HepG2 (cell line): ENCODE results near the gene IST1. TPM values are rescaled to one million over a fixed set of nuclear protein-coding genes. Genes with fewer than 3 reads are reported as not detected.

Source experiments
- ATF4 ChIP-seq, 2 experiments: fragments of 450-650 bp in 1 of 2; sonication (generic) in 1 of 2; formaldehyde crosslinking; IDR thresholded peaks; 2 replicates each; pipeline versions ENCODE4 v1.5.0 to v1.8.0; 2020 to 2022; ENCODE audit warnings: mild to moderate bottlenecking in 1 of 2, missing genetic modification reagents in 1 of 2
- E2F2 ChIP-seq: sonication (generic); formaldehyde crosslinking; IDR thresholded peaks from 2 replicates; pipeline ENCODE4 v1.4.0; 2020; ENCODE audit warnings: missing genetic modification reagents, borderline replicate concordance
- EZH2 ChIP-seq: conservative IDR thresholded peaks from 2 replicates; pipeline ENCODE4 v1.6.1; 2012; ENCODE audit warnings: mild to moderate bottlenecking, low read depth, low read length, moderate library complexity
- HMGXB3 ChIP-seq: sonication (generic); formaldehyde crosslinking; IDR thresholded peaks from 2 replicates; pipeline ENCODE4 v1.4.0; 2020; ENCODE audit warnings: missing genetic modification reagents, borderline replicate concordance
- HNF1B ChIP-seq: sonication (generic); formaldehyde crosslinking; IDR thresholded peaks from 2 replicates; pipeline ENCODE4 v1.5.1; 2020; ENCODE audit warnings: mild to moderate bottlenecking, moderate library complexity, missing genetic modification reagents
- LRRFIP1 ChIP-seq: sonication (generic); formaldehyde crosslinking; conservative IDR thresholded peaks from 2 replicates; pipeline ENCODE4 v1.4.0; 2020; ENCODE audit warnings: missing genetic modification reagents
- NR1H2 ChIP-seq: sonication (generic); formaldehyde crosslinking; IDR thresholded peaks from 2 replicates; pipeline ENCODE4 v1.8.1; 2022; ENCODE audit warnings: low read depth, missing genetic modification reagents, borderline replicate concordance
- NR2C2 ChIP-seq: sonication (generic); formaldehyde crosslinking; IDR thresholded peaks from 2 replicates; pipeline ENCODE4 v1.4.0; 2020; ENCODE audit warnings: missing genetic modification reagents, mild to moderate bottlenecking, moderate library complexity, borderline replicate concordance
- PBX2 ChIP-seq: IDR thresholded peaks from 2 replicates; pipeline ENCODE4 v1.6.1; 2016; ENCODE audit warnings: control low read depth
- POLR2A ChIP-seq, 2 experiments: IDR thresholded peaks; 2 replicates each; pipeline ENCODE4 v1.6.1; 2011; ENCODE audit warnings: low read depth in 2 of 2, low read length in 2 of 2, mild to moderate bottlenecking in 1 of 2, moderate library complexity in 1 of 2; ENCODE audit not compliant: insufficient read depth in 1 of 2
- RFX3 ChIP-seq: IDR thresholded peaks from 2 replicates; pipeline ENCODE4 v1.6.1; 2016; ENCODE audit warnings: missing biosample characterization, missing genetic modification reagents
- SATB2 ChIP-seq: sonication (generic); formaldehyde crosslinking; IDR thresholded peaks from 2 replicates; pipeline ENCODE4 v1.5.0; 2020; ENCODE audit warnings: missing genetic modification reagents
- ZIK1 ChIP-seq: sonication (generic); formaldehyde crosslinking; IDR thresholded peaks from 2 replicates; pipeline ENCODE4 v1.5.0; 2020; ENCODE audit warnings: mild to moderate bottlenecking, low read depth, missing genetic modification reagents, borderline replicate concordance
- ZNF264 ChIP-seq: sonication (generic); formaldehyde crosslinking; IDR thresholded peaks from 2 replicates; pipeline ENCODE4 v1.4.0; 2020; ENCODE audit warnings: missing genetic modification reagents
- ZNF343 ChIP-seq: sonication (generic); formaldehyde crosslinking; IDR thresholded peaks from 2 replicates; pipeline ENCODE4 v1.4.0; 2020; ENCODE audit warnings: mild to moderate bottlenecking, missing genetic modification reagents
- ZNF879 ChIP-seq: sonication (generic); formaldehyde crosslinking; IDR thresholded peaks from 2 replicates; pipeline ENCODE4 v1.8.1; 2023; ENCODE audit warnings: missing genetic modification reagents
- polyA plus RNA-seq, 8 experiments: library from polyadenylated mRNA; depleted of rRNA in 3 of 8; stranded (reverse) in 7 of 8; unstranded in 1 of 8; fragments of >200 nt; fragmentation: Illumina TruSeq in 4 of 8; extraction: Trizol in 4 of 8; gene quantifications; 2 replicates each; pipeline versions ENCODE4 v1.2.1 to v1.2.3, GENCODE V29; 2011 to 2016; ENCODE audit warnings: low read depth in 4 of 8, missing spikeins in 1 of 8, mixed read lengths in 1 of 8; ENCODE audit not compliant: insufficient read depth in 1 of 8
- total RNA-seq, 5 experiments: library from RNA; depleted of rRNA; stranded (reverse); fragments of >200 nt; fragmentation: Illumina TruSeq; extraction: Trizol; gene quantifications; 2 replicates each; pipeline ENCODE4 v1.2.3, GENCODE V29; 2016; ENCODE audit warnings: low read depth in 1 of 5

Gene IST1
- total and polyA plus RNA-seq, 2 of the 13 experiments (the other 11 are each of a cell fraction or from before 2014, with no cell fraction given) = 346 to 415 TPM

GRCh38 chr16:71845639-71846430 lies 49.5 kb upstream of the IST1 start, which contains the start of gene ATXN1L (continued):
- peak; percentile 73; the same call in 1 of the 2 replicates for TF ChIP-seq HMGXB3
- TF ChIP-seq ZIK1 (CRISPR knock-in tag) = peak; percentile 97
- no peak for TF ChIP-seq EZH2
- TF ChIP-seq ZNF343 (CRISPR knock-in tag) = no peak
- TF ChIP-seq ZNF264 (CRISPR knock-in tag) = peak; percentile 30; the same call in 1 of the 2 replicates
- TF ChIP-seq NR1H2 (CRISPR knock-in tag) = no peak
- 0 out of 2 replicates have a peak, but pooled peaks have one; percentile 16 for TF ChIP-seq ZNF879 (CRISPR knock-in tag)
- TF ChIP-seq PBX2 (CRISPR knock-in tag) = no peak
- no peak for TF ChIP-seq SATB2 (CRISPR knock-in tag)
- TF ChIP-seq NR2C2 (CRISPR knock-in tag) = peak; percentile 88
- no peak for TF ChIP-seq LRRFIP1 (CRISPR knock-in tag)
- TF ChIP-seq POLR2A (IDR thresholded peaks at IDR 0.05; ENCODE audit: insufficient read depth in 1 of 2, low read depth in 2 of 2, low read length in 2 of 2) = peak; percentile 86 to 99
- TF ChIP-seq HNF1B (CRISPR knock-in tag) = peak; percentile 76; the same call in 1 of the 2 replicates
- TF ChIP-seq ATF4 (CRISPR knock-in tag; IDR thresholded peaks at IDR 0.05) = peak in 1 of 2 experiments; percentile 57; a peak in 1 of 4 replicates
- TF ChIP-seq E2F2 (CRISPR knock-in tag) = no peak
- TF ChIP-seq RFX3 = no peak
